Retina (tissue), 1 donor: ENCODE results near the gene CHAC1.
"Not testable (repeated sequence)": the region's sequence is repeated elsewhere in the genome, so short reads cannot be mapped to it uniquely, and the experiment has no call there.

ENCODE experiments used
- DNase-seq: peaks from one replicate; pipeline ENCODE4 v3.0.0-alpha.2; 2016

CHAC1 gene

DNA sequence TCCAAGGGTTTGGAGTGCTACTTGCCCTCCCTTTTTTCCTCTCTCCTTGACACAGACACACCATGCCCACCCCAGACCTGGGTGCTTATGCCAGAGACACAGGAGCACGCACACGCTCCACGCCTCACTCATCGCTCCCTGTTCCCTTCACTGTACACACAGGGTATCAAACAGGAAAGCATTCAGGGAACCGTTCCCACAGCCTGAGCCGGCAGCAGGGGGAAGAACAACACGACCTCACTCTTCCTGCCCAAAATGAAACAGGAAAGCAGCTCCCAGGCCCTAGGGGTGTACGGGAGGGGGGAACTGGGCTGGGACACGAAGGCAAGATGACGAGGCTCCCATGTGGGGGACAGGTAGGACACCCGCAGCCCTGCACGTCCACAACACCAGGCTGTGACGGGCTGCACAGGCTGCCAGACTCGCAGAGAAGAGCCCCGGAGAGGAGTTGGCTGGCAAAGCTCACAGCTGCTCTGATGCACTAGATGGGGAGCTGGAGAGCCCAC, 12.9 kb upstream of the CHAC1 start:
- DNase-seq, result peak; percentile 40

GRCh38 chr15:40941068-40941527, 12.2 kb upstream of the CHAC1 start:
- peak; percentile 80 for DNase-seq

DNA sequence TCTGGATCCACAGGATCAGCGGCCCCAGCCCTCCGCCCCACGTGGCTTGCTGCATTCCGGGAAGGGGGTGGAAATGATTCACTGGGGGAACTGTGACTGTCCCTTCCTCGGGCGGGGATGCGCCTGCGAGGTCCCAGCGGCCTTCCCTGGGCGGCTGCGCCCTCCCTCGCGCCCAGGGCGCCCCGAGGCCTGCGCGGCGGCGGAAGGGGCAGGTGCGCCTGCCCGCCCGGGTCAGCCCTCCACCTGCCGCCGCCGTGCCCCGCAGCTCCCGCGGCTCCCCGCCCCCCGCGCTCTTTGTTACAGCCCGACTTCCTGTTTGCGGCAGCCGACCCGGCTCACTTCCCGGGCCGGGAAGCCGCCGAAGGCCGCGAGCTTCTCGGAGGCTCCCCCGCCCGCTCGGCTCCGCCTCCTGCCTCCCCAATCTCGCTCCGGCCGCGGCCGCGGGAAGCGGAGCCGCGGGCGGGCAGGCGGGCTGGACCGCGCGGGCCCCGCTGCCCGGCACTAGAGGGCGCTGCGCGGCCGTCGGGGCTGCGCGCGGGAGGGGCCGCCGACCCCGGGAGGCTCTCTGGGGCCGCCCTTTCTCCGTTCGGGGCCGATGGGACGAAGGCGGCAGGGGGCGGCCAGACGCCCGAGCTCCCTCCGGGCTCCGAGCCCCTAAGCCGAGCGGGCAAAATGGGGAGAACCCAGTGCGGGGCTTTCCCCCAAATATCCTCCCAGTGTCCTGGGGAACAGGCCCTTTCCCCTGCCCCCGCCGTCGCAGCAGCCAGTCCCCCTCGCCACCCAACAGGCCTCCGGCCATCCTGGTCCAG, 11.5 kb upstream of the CHAC1 start:
- peak; percentile 81 for DNase-seq

- DNase-seq, result no peak
Observed at GRCh38 chr15:40942337-40942854, 10.9 kb upstream of the CHAC1 start.

- no peak for DNase-seq
Observed at GRCh38 chr15:40942878-40943277, 10.4 kb upstream of the CHAC1 start.

GRCh38 chr15:40943764-40944365, 9.4 kb upstream of the CHAC1 start:
- no peak for DNase-seq

DNA sequence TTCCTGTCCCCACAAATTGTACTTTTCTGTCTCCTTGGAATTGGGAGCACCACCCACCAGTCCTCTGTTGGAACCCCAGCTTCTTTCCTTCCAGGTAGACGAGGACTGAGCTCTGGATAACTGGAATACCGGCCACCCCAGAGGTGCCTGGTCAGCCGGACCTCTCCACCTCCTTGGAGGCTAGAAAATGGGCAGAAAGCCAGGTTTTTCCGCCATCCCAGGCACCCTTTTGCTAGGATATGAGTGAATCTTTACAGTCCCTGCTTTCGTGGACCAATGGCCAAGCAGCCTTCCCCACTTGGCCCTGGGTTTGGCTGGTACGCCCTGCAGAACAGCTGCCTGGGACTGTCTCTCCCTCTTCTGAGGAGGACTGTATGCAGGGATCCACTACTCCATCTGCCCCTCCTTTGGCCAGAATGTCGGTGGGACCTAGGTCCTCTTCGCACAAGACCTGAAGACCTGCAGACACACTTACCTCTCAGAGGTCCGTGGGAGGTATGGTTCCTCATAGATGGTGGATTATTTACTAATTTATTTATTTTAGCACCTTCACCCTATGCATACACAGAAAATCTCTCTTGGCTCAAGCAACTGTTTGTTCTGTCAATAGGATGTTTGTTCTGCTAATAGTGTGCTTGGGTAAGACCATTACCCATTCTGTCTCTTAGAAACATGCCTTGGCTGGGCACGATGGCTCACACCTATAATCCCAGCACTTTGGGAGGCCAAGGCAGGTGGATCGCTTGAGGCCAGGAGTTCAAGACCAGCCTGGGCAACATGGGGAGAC, 8.6 kb upstream of the CHAC1 start:
- no peak for DNase-seq

GRCh38 chr15:40948706-40949473, 4.4 kb upstream of the CHAC1 start:
- DNase-seq, result no peak

- DNase-seq, result no peak
Observed at GRCh38 chr15:40949756-40950207, 3.5 kb upstream of the CHAC1 start.

DNA sequence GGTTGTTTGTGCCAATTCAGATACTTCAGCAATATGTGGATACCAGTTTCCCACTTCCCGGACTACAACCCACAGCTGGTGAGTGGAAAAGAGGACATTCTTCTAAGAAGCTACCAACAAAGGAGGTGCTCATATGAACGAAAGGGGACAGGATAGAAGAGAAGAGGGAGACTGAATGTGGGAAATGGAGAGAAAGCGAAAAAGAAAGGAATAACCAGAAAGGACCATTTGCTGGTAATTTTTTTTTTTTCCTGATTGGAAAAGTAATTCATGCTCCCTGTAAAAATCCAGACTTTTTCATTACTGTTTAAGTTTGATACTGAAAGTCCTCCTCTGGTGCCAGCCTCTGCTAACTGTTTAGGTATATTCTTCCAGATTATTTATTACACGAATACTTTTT, 1.5 kb upstream of the CHAC1 start:
- no peak for DNase-seq

DNA sequence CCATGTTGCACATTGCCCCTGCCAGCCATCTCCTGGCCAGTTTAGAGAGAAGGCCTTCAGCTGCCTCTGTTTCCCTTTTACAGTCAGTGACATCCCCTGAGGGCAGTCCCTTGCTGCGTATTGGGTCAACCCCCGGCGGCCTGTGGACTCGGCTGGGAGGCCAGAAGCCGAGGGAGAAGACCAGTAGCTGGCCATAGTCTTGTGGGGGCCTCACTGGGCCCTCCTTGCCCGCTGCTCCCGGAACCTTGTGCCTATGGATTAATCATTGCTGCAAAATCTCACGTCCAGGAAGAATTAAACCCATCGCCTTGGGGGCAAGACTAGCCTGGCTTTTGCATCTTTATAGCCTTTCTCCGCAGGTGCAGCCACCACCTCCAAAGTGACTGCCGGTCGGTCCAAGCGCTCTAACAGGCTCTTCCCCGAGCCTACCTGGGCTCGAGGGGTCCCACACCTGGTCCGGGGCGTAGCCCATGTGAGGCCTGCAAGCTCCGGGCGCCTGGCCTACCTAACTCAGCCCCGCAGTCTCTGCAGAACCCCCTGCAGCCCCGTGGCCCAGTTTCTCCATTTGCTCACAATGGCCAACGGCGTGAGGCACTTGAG, 870 bp upstream of the CHAC1 start:
- no peak for DNase-seq

GRCh38 chr15:40953713-40954074, 423 bp downstream of the CHAC1 start:
- no peak for DNase-seq

- not testable (repeated sequence) for DNase-seq
Observed at GRCh38 chr15:40954158-40954848, 1.0 kb downstream of the CHAC1 start.

- DNase-seq, result no peak
Observed at GRCh38 chr15:40955141-40955903, 2.1 kb downstream of the CHAC1 start.

DNA sequence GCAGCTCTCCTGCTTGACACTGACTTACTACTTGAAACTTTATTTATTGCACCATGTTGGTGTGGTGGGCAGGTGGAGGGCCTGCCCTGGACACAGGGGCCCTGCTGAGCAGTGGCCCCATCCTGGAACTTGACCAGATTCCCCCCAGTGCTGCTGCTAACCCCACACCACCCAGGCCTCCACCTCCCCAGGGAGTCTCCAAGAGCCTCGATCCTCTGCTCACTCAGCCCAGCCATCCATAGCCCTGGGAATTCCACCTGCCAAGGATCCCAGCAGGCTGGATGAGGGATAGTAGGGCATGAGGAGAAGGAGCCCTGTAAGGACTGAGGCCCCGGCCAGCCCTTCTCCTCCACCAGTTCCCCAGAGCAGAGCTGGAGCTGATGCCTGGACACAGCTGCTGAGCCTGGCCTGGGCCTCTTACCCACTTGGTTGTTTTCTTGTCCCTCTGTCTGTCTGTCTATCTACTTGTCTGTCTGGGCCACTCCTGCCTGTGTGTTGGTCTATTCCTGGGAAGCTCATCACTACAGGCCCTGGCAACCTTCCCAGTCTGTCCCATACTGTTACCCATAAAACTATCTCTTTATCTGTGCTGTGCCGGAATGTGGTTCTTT, 2.8 kb downstream of the CHAC1 start:
- DNase-seq, result no peak

DNA sequence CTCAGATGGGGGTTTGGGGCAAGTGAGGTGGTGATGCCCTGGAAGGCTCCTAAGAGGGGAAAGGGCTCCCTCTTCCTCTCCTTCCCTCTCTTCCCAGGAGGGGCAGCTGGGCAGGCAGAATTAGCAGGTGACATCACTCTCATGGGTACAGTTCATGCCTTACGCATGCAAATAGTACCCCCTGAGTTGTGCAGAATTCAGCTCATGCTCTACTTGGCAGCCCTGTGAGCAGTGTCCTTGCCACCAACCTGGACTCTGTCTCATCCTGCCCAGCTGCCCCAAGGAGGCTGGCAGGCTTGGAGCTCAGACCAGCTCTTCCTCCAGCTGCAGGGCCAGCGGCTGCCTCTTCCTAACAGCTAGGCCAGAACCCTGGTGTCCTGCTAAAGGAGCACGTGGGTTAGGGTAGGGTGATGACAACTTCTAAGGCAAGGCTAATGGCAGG, 3.3 kb downstream of the CHAC1 start:
- DNase-seq, result no peak

- DNase-seq, result no peak
Observed at GRCh38 chr15:40957041-40957555, 3.8 kb downstream of the CHAC1 start.

DNA sequence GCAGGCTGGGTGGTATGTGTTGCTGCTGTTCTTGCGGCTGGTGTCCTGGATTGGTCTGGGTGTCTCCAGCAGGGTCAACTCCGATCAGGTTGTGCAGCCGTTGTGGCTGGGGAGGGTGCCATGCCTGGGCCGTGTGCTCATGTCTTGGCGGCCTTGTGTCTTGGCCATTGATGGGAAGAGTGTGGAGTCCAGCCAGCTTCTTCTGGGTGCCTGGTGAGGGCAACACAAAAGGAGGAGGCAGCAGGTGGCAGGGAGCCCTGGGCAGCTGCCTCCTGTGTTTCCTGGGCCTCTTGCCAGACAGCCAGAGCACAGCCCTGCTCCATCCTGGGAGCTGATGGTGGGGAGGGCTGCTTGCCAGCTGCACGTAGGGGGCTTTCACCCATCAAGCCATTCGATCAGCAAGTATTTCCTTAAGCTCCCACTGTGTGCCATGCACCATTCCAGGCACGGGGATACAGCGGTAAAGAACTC, 4.3 kb downstream of the CHAC1 start:
- no peak for DNase-seq

DNA sequence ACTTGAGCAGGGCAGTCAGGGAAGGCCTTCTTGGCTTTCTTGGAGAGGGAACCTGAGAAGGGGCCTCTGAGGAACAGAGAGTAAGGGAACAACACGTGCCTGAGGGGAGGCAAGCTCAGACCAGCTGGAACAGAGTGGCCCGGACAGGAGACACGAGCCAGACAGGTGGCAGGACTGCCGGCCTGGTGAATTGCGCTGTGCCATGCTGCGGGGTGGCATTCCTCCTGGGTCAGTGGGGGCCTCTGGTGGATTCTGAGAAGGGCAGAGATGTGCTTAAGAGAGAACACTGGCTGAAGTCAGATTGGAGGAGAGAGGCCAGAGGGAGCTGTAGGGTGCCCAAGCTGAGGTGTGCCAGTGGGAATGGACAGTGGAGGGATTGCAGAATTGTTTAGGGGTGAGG, 4.9 kb downstream of the CHAC1 start:
- DNase-seq, result no peak

GRCh38 chr15:40958723-40959122, 5.5 kb downstream of the CHAC1 start:
- no peak for DNase-seq
